ENCODE data around the gene GPR35.
"Not testable (repeated sequence)": the region's sequence is repeated elsewhere in the genome, so short reads cannot be mapped to it uniquely, and the experiment has no call there.

GPR35 gene

GRCh38 chr2:240663546-240664190 lies 38.4 kb downstream of the GPR35 start:
- no peak for DNase-seq

DNA sequence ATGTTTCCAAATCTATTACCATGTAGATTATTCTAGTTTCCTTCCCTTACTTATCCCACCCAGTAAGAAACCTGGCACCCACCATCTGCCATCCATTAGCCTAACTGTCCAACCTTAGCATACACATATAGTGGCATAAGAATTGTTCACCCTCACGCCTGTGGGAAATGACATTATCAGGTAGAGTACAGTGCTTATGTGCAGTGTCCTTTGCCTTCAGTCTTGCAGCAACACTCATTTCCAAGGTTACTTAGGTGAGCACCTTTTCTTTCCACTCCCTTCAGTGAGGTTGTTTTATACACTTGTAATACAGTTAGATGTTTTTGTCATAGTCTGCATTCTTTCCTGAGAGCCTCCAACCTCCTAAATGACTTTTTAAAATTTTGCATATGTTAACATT lies 39.3 kb downstream of the GPR35 start:
- DNase-seq: no peak

GRCh38 chr2:240670402-240670801 lies 45.1 kb downstream of the GPR35 start:
- no peak for DNase-seq

- no peak for DNase-seq
Measured at GRCh38 chr2:240670950-240671349, 45.7 kb downstream of the GPR35 start.

- DNase-seq: no peak
Measured at GRCh38 chr2:240672076-240672700, 46.9 kb downstream of the GPR35 start.

DNA sequence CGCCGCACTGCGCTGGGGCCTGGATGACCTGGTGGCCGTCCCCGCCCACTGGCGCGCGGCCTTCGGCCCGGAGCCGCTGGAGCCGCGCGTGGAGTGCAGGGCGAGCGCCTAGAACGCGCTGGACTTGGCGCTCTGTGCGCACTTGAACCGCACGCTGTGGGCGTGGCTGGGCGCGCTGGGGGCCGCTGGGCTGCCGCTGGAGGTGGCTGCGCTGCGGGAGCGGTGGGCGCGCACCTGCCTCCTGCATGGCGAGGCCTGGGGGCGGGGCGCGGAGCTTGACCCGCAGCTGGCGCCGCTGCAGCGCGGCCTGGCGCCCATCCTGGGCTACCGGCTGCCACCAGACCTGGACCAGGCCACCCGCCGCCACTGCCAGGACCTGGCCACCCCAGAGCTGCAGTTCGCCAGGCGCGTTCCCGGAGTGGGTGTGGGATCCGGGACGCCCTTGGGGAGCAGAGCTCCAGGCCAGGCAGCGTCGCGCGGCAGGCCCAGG lies 47.5 kb downstream of the GPR35 start:
- DNase-seq: no peak

DNA sequence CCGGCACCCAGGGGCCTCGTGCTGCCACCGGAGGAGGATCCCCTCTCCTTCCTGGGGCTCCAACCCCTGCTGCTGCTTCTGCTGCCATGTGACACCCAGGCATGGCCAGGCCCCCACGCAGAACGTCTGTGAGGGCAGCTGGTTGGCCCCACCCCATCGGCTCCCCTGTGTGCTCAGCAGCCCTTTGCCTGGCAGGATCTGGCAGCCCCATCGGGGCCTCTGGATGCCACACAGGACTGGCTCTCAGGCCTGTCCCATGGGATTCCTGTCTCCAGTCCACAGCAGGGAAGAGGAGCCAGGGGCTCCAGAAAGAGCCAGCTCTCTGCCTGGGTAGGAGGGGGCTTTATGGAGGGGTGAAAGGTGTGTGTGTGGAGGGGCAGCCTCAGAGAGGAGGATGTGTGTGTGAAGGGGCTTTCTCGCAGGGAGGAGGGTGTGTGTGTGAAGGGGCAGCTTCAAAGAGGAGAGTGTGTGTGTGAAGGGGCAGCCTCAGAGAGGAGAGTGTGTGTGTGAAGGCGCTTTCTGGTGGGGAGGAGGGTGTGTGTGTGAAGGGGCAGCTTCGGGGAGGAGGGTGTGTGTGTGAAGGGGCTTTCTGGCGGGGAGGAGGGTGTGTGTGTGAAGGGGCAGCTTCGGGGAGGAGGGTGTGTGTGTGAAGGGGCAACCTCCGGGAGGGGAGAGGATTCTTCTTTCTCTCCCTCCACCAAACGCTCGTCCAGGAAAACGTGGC lies 49.3 kb downstream of the GPR35 start:
- DNase-seq: not testable (repeated sequence)

DNA sequence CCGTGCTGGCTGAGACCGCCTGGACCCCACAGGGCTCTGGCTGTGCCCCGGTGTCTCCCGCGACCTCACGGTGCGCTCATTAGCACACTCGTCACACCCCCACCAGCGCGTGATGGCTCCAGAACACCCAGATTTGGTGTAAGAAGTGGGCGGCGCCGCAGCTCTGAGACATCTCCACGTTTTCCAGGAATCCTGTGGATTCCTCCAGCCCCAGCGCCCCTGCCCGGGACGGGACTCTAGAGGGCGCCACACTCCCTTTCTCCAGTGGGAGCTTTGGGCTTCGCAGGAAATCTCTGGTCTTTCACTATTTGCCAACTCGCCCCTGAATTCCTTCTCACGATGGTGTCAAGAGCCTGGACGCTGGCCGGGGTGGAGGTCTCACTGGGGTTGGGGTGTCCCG lies 50.1 kb downstream of the GPR35 start:
- DNase-seq: not testable (repeated sequence)

GRCh38 chr2:240678043-240678442 lies 52.8 kb downstream of the GPR35 start:
- DNase-seq: not testable (repeated sequence)

GRCh38 chr2:240678909-240679308 lies 53.6 kb downstream of the GPR35 start:
- DNase-seq: not testable (repeated sequence)

DNA sequence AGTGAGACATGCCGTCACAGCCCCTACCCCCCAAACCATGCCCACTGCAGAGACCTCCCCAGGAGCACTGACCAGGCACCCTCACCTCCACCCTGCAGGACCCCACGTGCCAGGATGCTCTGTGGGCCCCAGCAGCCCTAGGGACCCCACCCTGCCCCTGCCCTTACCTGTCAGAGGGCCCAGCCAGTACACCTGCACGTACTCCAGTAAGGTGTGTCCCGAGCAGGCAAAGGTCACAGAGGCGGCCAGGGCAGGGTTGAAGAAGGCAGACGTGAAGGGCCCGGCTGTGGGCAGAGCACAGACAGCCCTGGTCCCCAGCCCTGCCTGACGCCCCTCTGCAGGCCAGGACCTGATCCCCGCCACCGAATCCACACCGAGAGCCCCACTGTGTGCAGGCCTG lies 54.9 kb downstream of the GPR35 start:
- not testable (repeated sequence) for DNase-seq
